Measurements from ENCODE around the gene LAMA2. TPM values are rescaled to one million over a fixed set of nuclear protein-coding genes. Genes with fewer than 3 reads are reported as not detected.

The LAMA2 gene
- total and polyA plus RNA-seq, 2 donors (not counting 3 experiments of a cell fraction or from before 2014, with no cell fraction given) = 0.51 to 0.75 TPM

GRCh38 chr6:129059650-129060049 lies 176.7 kb downstream of the LAMA2 start:
- ChIA-PET POLR2A (no interaction called here), CTCF (interaction anchor here (0.9 to 1.9 kb wide), 2 partner anchors 11 to 48 kb away, joined by 3 read pairs; no protein-coding TSS in a partner anchor)
- intact Hi-C loops (cut with micrococcal nuclease) = loop anchor here (10.0 kb wide), 1 partner anchor 535 kb away; the partner anchor contains the start of gene PTPRK

GRCh38 chr6:129069006-129069405 lies 186.1 kb downstream of the LAMA2 start:
- ChIA-PET CTCF (no interaction called here), POLR2A (no interaction called here)
- Histone ChIP-seq H3K79me2 (ENCODE audit: control insufficient read depth, insufficient read depth, low read length) (no peaks in the 10 kb centered on the region), H3K36me3 (ENCODE audit: control insufficient read depth in 2 of 2, extremely low read depth in 1 of 2, insufficient read depth in 2 of 2, low read length in 2 of 2) (no peaks in the 10 kb centered on the region), H3K9me3 (replicated peaks; ENCODE audit: control insufficient read depth, insufficient read depth, low read length) (no peaks in the 10 kb centered on the region), H2AFZ (ENCODE audit: low read depth, low read length) (no peak overlapping the region), H4K20me1 (replicated peaks; ENCODE audit: control insufficient read depth, extremely low read depth, insufficient read depth, low read length) (no peaks in the 10 kb centered on the region), H3K4me3 (replicated peaks in 1 of 3; ENCODE audit: insufficient read depth in 1 of 3, low read depth in 1 of 3, low read length in 3 of 3) (no peak overlapping the region), H3K9ac (replicated peaks; ENCODE audit: extremely low read depth, insufficient read depth, low read length) (no peak overlapping the region), H3K27me3 (ENCODE audit: control insufficient read depth in 2 of 2, insufficient read depth in 2 of 2, low read length in 2 of 2) (peaks cover 0 to 6% of the 10 kb centered on the region in 2 experiments), H3K4me2 (ENCODE audit: insufficient read depth, low read length) (no peak overlapping the region), H3K4me1 (ENCODE audit: control insufficient read depth, extremely low read depth, insufficient read depth, low read length) (no peaks in the 10 kb centered on the region), H3K9me1 (replicated peaks; ENCODE audit: control insufficient read depth, extremely low read depth, insufficient read depth, low read length) (no peaks in the 10 kb centered on the region), H3K27ac (ENCODE audit: insufficient read depth, low read depth, low read length) (no peak overlapping the region)
- intact Hi-C loops (cut with micrococcal nuclease) = no loop called here
- BruUV-seq (replicated peaks) = no TSS peak
- FAIRE-seq = no peak
- TF ChIP-seq MAX (IDR thresholded peaks at IDR 0.05; ENCODE audit: insufficient read depth, insufficient read length) (no peak), JUN (IDR thresholded peaks at IDR 0.05; ENCODE audit: borderline replicate concordance, insufficient read depth, insufficient read length, low read depth) (no peak), EZH2 (IDR thresholded peaks at IDR 0.05; ENCODE audit: borderline replicate concordance, low read depth, low read length, severe bottlenecking) (no peak), FOS (IDR thresholded peaks at IDR 0.05; ENCODE audit: borderline replicate concordance, insufficient read depth, low read length) (no peak), CTCF (IDR thresholded peaks at IDR 0.05; ENCODE audit: extremely low read depth in 1 of 2, insufficient read depth in 1 of 2, low read depth in 1 of 2, low read length in 2 of 2) (no peak), POLR2AphosphoS5 (IDR thresholded peaks at IDR 0.05; ENCODE audit: insufficient read depth, low read depth, low read length) (no peak), POLR2A (IDR thresholded peaks at IDR 0.05; ENCODE audit: low read depth, low read length) (no peak), MYC (IDR thresholded peaks at IDR 0.05; ENCODE audit: low read depth, low read length) (no peak), GATA2 (IDR thresholded peaks at IDR 0.05; ENCODE audit: insufficient read depth, insufficient read length, low read depth, low read length) (no peak)
- dilution Hi-C loops (cut with MboI; ENCODE audit: extremely low pct_ligation_motif_present, low sequenced_read_pairs) = no loop called here
- DNase-seq (ENCODE audit: low read depth, low spot score) = no peak

More at GRCh38 chr6:129059650-129060049, 176.7 kb downstream of the LAMA2 start:
- H4K20me1 ChIP-seq (replicated peaks; ENCODE audit: control insufficient read depth, extremely low read depth, insufficient read depth, low read length) = no peaks in the 10 kb centered on the region
- no peaks in the 10 kb centered on the region for H3K9me1 ChIP-seq (replicated peaks; ENCODE audit: control insufficient read depth, extremely low read depth, insufficient read depth, low read length)
- no peak overlapping the region for H2AFZ ChIP-seq (ENCODE audit: low read depth, low read length)
- dilution Hi-C loops (cut with MboI; ENCODE audit: extremely low pct_ligation_motif_present, low sequenced_read_pairs) = no loop called here
- DNase-seq (ENCODE audit: low read depth, low spot score) (no peak), FAIRE-seq (no peak)
- H3K9ac ChIP-seq (replicated peaks; ENCODE audit: extremely low read depth, insufficient read depth, low read length) = no peak overlapping the region
- H3K4me2 ChIP-seq (ENCODE audit: insufficient read depth, low read length) = no peak overlapping the region
- H3K36me3 ChIP-seq (ENCODE audit: control insufficient read depth in 2 of 2, extremely low read depth in 1 of 2, insufficient read depth in 2 of 2, low read length in 2 of 2) = no peaks in the 10 kb centered on the region
- TF ChIP-seq POLR2A (IDR thresholded peaks at IDR 0.05; ENCODE audit: low read depth, low read length) = no peak
- BruUV-seq (replicated peaks) = no TSS peak
- no peak overlapping the region for H3K4me3 ChIP-seq (replicated peaks in 1 of 3; ENCODE audit: insufficient read depth in 1 of 3, low read depth in 1 of 3, low read length in 3 of 3)
- H3K4me1 ChIP-seq (ENCODE audit: control insufficient read depth, extremely low read depth, insufficient read depth, low read length) = no peaks in the 10 kb centered on the region
- no peaks in the 10 kb centered on the region for H3K79me2 ChIP-seq (ENCODE audit: control insufficient read depth, insufficient read depth, low read length)
- no peaks in the 10 kb centered on the region for H3K9me3 ChIP-seq (replicated peaks; ENCODE audit: control insufficient read depth, insufficient read depth, low read length)
- H3K27me3 ChIP-seq (ENCODE audit: control insufficient read depth in 2 of 2, insufficient read depth in 2 of 2, low read length in 2 of 2) = peaks cover 0 to 2% of the 10 kb centered on the region in 2 experiments
- H3K27ac ChIP-seq (ENCODE audit: insufficient read depth, low read depth, low read length) = no peak overlapping the region

Measured in endothelial cell of umbilical vein (primary cell).